ENCODE measurements around the gene PRKAA1.
"Not testable (repeated sequence)": the region's sequence is repeated elsewhere in the genome, so short reads cannot be mapped to it uniquely, and the experiment has no call there.

Gene PRKAA1

DNA sequence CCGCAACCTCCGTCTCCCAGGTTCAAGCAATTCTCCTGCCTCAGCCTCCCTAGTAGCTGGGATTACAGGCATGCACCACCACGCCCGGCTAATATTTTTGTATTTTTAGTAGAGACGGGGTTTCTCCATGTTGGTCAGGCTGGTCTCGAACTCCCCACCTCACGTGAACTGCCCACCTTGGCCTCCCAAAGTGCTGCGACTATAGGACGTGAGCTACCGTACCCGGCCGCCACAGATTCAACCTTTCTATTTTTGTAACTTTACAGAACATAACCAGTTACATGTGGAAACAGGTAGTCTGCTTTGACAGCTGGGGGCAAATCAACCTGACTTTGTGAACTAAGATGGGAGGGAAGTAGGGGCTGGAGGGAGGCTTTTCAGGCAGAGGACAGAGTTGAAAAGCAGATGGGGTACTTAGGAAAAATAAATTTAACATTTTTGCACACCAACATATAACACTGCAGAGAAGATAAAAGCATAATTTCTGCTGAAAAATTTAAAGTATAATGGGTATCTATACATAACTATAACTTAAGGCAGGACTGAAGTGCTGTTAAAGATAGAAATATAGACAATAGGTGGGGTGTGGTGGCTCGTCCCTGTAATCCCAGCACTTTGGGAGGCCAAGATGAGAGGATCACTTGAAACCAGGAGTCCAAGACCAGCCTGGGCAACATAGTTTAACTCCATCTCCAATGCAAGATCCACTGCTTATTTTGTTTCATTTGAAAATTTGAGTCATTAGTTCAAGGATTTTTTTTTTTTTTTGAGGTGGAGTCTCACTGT, 31.8 kb upstream of the PRKAA1 start:
- no peak overlapping the region for H3K4me3 ChIP-seq (ENCODE audit: low read depth, low read length)
- no peak for TF ChIP-seq CTCF (IDR thresholded peaks at IDR 0.05; ENCODE audit: borderline replicate concordance, insufficient read depth, low read depth, low read length)

GRCh38 chr5:40828690-40829661, 30.8 kb upstream of the PRKAA1 start:
- no peak for TF ChIP-seq CTCF (IDR thresholded peaks at IDR 0.05; ENCODE audit: borderline replicate concordance, insufficient read depth, low read depth, low read length)
- H3K4me3 ChIP-seq (ENCODE audit: low read depth, low read length): no peak overlapping the region

DNA sequence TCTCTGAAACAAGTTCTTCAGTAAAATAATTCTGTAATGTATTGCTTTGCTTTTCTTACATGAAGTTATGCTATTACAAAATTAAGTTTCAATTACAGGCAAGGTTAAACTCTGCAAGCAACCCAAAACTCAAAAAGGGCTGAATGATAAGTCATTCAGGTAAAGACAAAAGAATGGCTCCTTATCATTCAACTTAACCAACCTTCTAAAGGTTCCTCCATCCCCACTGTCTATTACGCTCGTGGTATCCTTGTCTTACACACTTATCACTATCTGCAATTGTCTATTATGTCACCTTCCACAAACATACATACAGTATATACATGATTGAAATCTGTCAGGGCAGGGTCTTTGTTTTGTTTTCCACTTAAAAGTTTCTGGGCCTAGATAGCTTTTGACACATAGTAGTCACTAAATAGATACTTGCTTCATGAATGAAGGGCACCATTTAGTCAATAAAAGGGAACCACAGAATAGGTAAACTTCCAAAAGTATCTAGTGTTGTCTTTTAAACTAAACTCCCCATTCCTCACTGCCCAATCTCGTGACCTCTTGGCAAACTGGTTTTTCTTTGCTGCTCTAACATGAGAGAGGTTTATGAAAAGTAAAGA, 30.0 kb upstream of the PRKAA1 start:
- no peak overlapping the region for H3K4me3 ChIP-seq (ENCODE audit: low read depth, low read length)
- TF ChIP-seq CTCF (IDR thresholded peaks at IDR 0.05; ENCODE audit: borderline replicate concordance, insufficient read depth, low read depth, low read length): no peak

DNA sequence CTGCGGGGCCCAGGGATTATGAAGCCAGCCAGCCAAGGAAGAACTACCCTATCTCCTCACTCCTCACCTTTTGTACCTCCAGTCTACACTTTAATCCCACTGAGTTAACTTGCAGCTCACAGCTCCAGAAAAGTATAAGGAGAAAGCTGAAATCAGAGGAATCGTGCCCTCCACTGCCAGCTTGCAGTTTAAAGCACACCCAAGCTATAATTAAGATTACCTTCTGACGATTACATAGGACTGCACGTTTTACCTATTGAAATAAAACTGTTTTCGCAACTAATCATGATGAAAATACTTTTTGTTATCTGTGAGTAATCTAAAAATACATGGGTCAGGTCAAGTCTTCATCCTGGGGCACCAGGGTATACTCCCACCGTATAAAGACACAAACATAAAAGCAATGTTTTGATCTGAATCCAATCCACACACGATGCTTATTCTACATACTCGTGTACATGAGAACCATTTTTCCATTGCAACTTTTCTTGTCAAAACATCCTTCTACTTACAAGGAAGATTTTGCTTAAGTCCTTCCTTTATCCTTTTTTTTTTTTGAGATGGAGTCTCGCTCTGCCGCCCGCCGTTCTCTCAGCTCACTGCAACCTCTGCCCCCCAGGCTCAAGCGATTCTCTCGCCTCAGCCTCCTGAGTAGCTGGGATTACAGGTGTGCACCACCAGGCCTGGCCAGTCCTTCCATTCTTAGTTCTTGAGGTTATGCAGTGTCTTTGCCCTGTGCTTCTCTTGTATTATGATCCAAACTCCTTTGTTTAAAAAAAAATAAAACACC, 29.2 kb upstream of the PRKAA1 start:
- no peak for TF ChIP-seq CTCF (IDR thresholded peaks at IDR 0.05; ENCODE audit: borderline replicate concordance, insufficient read depth, low read depth, low read length)
- H3K4me3 ChIP-seq (ENCODE audit: low read depth, low read length): no peak overlapping the region

- no peak for TF ChIP-seq CTCF (IDR thresholded peaks at IDR 0.05; ENCODE audit: borderline replicate concordance, insufficient read depth, low read depth, low read length)
- H3K4me3 ChIP-seq (ENCODE audit: low read depth, low read length): no peak overlapping the region
These were observed 28.5 kb upstream of the PRKAA1 start for GRCh38 chr5:40826489-40827187.

DNA sequence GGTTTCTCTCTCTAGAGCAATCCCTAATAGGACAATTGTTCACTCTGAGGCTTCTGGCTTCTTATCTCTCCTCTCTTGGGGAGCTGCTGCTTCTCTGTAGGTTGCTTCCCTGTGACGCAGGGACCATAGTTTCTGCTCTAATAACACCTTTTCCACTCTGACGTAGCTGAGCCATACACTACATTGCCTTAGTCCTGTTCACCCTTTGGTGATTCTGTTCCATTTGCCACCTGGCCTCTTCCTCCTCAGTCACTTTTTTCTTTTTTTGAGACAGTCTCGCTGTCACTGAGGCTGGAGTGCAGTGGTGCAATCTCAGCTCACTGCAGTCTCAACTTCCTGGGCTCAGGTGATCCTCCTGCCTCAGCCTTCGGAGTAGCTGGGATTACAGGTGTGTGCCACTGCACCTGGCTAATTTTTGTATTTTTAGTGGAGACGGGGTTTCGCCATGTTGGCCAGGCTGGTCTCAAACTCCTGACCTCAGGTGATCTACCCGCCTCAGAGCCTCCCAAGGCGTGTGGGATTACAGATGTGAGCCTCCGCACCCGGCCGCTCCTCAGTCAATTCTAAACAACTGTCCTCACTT, 27.4 kb upstream of the PRKAA1 start:
- not testable (repeated sequence) for H3K4me3 ChIP-seq (ENCODE audit: low read depth, low read length)
